HK-2 (cell line): ENCODE results near the gene FAM156A.
"Not testable (repeated sequence)": the region's sequence is repeated elsewhere in the genome, so short reads cannot be mapped to it uniquely, and the experiment has no call there.

Source experiments
- DNase-seq: peaks from one replicate; pipeline ENCODE4 v3.0.0-alpha.2; 2018; ENCODE audit not compliant: unreplicated experiment

FAM156A gene

GRCh38 chrX:52905531-52905930 lies 52.8 kb downstream of the FAM156A start:
- DNase-seq: not testable (repeated sequence)
